Measurements from ENCODE around the gene ZFHX2.
"Not testable (repeated sequence)": the region's sequence is repeated elsewhere in the genome, so short reads cannot be mapped to it uniquely, and the experiment has no call there.

ZFHX2 gene

GRCh38 chr14:23538785-23539184, 12.8 kb downstream of the ZFHX2 start:
- no peak for DNase-seq

- no peak for DNase-seq
These were observed 13.4 kb downstream of the ZFHX2 start for GRCh38 chr14:23538050-23538718.

GRCh38 chr14:23537351-23538049, 14.1 kb downstream of the ZFHX2 start:
- no peak for DNase-seq

- not testable (repeated sequence) for DNase-seq
These were observed 14.7 kb downstream of the ZFHX2 start for GRCh38 chr14:23536906-23537305.

GRCh38 chr14:23536494-23536893, 15.1 kb downstream of the ZFHX2 start:
- DNase-seq: no peak

- DNase-seq: no peak
These were observed 15.6 kb downstream of the ZFHX2 start for GRCh38 chr14:23535943-23536342.

GRCh38 chr14:23533652-23534435, 17.7 kb downstream of the ZFHX2 start:
- DNase-seq: no peak

GRCh38 chr14:23532658-23533057, 18.9 kb downstream of the ZFHX2 start:
- DNase-seq: no peak

GRCh38 chr14:23531391-23531790, 20.2 kb downstream of the ZFHX2 start:
- no peak for DNase-seq

GRCh38 chr14:23530375-23531055, 21.1 kb downstream of the ZFHX2 start:
- DNase-seq: no peak

- DNase-seq: no peak
These were observed 22.5 kb downstream of the ZFHX2 start for GRCh38 chr14:23529016-23529415.

GRCh38 chr14:23528555-23528954, 23.0 kb downstream of the ZFHX2 start:
- no peak for DNase-seq

GRCh38 chr14:23525611-23526010, 26.0 kb downstream of the ZFHX2 start:
- peak; percentile 17 for DNase-seq

- no peak for DNase-seq
These were observed 26.6 kb downstream of the ZFHX2 start for GRCh38 chr14:23524954-23525353.

GRCh38 chr14:23523229-23524016, 28.1 kb downstream of the ZFHX2 start:
- DNase-seq: no peak

- no peak for DNase-seq
These were observed 28.8 kb downstream of the ZFHX2 start for GRCh38 chr14:23522643-23523198.

GRCh38 chr14:23521785-23522640, 29.6 kb downstream of the ZFHX2 start:
- no peak for DNase-seq

GRCh38 chr14:23520899-23521533, 30.5 kb downstream of the ZFHX2 start:
- no peak for DNase-seq

- no peak for DNase-seq
These were observed 32.9 kb downstream of the ZFHX2 start for GRCh38 chr14:23518709-23519108.

GRCh38 chr14:23517650-23518326, 33.8 kb downstream of the ZFHX2 start:
- no peak for DNase-seq
